Calu3 (cell line): ENCODE results near the gene NAB2. TPM values are rescaled to one million over a fixed set of nuclear protein-coding genes. Genes with fewer than 3 reads are reported as not detected.

Experiments used
- BruUV-seq: library from RNA; stranded (reverse); fragments of 400-500 nt; replicated peaks from 2 replicates; lab custom pipeline; 2021; lab: Mats Ljungman, UMichigan
- CTCF ChIA-PET: fragments of 300-600 bp; sonication (Branson Sonifier 250); formaldehyde crosslinking; loops from one replicate; lab custom pipeline; 2022; ENCODE audit warnings: antibody characterized with exemption; lab: Charles Lee
- DNase-seq: peaks from one replicate; pipeline ENCODE4 v3.0.0; 2022
- H3K27ac Mint-ChIP-seq: one replicate; pipeline ENCODE4 v1.8.0; 2022; ENCODE audit warnings: mixed read lengths; ENCODE audit not compliant: unreplicated experiment
- H3K27me3 Mint-ChIP-seq: one replicate; pipeline ENCODE4 v1.8.0; 2022; ENCODE audit warnings: mixed read lengths; ENCODE audit not compliant: unreplicated experiment
- H3K36me3 Mint-ChIP-seq: one replicate; pipeline ENCODE4 v1.8.0; 2022; ENCODE audit warnings: mild to moderate bottlenecking, moderate library complexity, mixed read lengths; ENCODE audit not compliant: insufficient read depth, unreplicated experiment
- H3K4me1 Mint-ChIP-seq: one replicate; pipeline ENCODE4 v1.8.0; 2022; ENCODE audit warnings: mild to moderate bottlenecking, low read depth, mixed read lengths; ENCODE audit not compliant: unreplicated experiment
- H3K4me3 Mint-ChIP-seq: one replicate; pipeline ENCODE4 v1.8.0; 2022; ENCODE audit warnings: mild to moderate bottlenecking, low read depth, moderate library complexity, mixed read lengths; ENCODE audit not compliant: unreplicated experiment
- H3K9me3 Mint-ChIP-seq: one replicate; pipeline ENCODE4 v1.8.0; 2022; ENCODE audit warnings: low read depth, mixed read lengths; ENCODE audit not compliant: unreplicated experiment
- CTCF ChIP-seq: fragments of 200-600 bp; IDR thresholded peaks from one replicate; pipeline ENCODE4 v1.8.0; 2022; ENCODE audit warnings: antibody characterized with exemption; ENCODE audit not compliant: unreplicated experiment
- intact Hi-C: fragments of 100-400 bp; cut with micrococcal nuclease; formaldehyde crosslinking; loops from one replicate; pipeline ENCODE4 v1.10.0; 2022; ENCODE audit not compliant: unreplicated experiment
- total RNA-seq: library from RNA; stranded (reverse); gene quantifications from 2 replicates; pipeline ENCODE4 v1.2.3, GENCODE V29; 2022

NAB2 gene
- total RNA-seq, 1 experiment from 2014 or later: 21.3 TPM

DNA sequence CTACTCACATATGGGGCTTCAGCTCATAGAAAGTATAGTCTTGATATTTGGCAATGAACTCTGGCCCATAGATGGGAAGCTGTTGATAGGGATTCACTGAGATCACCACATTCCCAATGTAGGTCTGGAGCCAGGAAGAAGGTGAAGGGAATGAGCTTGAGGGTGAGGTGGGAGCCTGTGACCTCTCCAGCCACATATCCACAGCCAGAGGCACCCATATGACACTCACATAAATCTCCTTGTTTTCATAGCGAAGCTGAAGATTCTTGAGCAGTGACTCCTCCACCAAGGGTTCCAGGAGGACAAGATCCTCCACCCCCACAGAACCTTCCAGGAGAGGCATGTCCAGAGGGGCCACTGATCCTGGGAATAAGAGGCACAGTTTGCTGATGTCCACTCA lies 40.9 kb upstream of the NAB2 start:
- peaks cover 47% of the 10 kb centered on the region for H3K27me3 Mint-ChIP-seq
- H3K27ac Mint-ChIP-seq: no peak overlapping the region
- no peaks in the 10 kb centered on the region for H3K36me3 Mint-ChIP-seq
- H3K4me3 Mint-ChIP-seq: no peak overlapping the region
- DNase-seq: no peak
- CTCF ChIA-PET: interaction anchor here (1.2 kb wide), 1 partner anchor 64 kb away, joined by 3 read pairs; no protein-coding TSS in a partner anchor
- intact Hi-C loops: no loop called here
- H3K9me3 Mint-ChIP-seq: no peaks in the 10 kb centered on the region
- TF ChIP-seq CTCF: no peak
- no TSS peak for BruUV-seq
- H3K4me1 Mint-ChIP-seq: peaks cover 16% of the 10 kb centered on the region

DNA sequence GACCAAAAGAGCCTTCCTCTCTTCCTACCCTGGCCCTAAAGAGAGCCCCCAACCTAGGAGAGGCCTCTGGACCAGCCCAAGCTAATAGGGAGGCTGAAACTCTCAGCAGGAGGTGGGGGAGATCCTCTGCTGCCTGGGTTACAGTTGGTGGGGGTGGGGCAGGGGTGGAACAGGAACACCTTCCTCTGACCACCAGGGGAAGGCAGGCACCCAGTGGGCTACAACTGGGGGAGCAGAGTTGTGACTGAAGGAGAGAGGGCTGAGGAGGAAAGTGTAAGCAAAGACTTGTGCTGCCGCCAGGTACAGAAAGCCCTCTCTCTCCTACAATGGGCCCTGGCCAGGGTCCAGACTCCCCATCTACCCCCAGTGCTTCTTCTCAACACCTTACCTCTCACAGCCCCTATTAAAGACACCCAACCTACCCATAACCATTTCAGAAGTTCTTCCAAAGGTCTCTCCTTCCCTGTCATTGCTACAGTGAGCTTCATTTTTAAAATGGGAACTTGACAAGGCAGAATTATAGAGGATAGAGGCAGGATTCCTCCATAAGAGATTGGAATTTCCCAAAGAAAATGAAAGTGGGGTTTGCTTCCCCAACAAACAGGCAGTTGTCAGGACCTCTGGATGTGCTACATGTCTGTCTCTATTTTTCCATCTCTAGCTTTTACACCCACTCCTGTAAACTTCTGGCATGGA lies 40.3 kb upstream of the NAB2 start:
- no peak for TF ChIP-seq CTCF
- Mint-ChIP-seq H3K27ac (no peak overlapping the region), H3K27me3 (peaks cover 42% of the 10 kb centered on the region), H3K9me3 (no peaks in the 10 kb centered on the region), H3K36me3 (no peaks in the 10 kb centered on the region), H3K4me1 (peaks cover 16% of the 10 kb centered on the region), H3K4me3 (no peak overlapping the region)
- CTCF ChIA-PET: interaction anchor here (0.6 to 1.2 kb wide), 2 partner anchors 63 to 188 kb away, joined by 3 read pairs; no protein-coding TSS in a partner anchor
- DNase-seq: no peak
- intact Hi-C loops: no loop called here
- BruUV-seq: no TSS peak

DNA sequence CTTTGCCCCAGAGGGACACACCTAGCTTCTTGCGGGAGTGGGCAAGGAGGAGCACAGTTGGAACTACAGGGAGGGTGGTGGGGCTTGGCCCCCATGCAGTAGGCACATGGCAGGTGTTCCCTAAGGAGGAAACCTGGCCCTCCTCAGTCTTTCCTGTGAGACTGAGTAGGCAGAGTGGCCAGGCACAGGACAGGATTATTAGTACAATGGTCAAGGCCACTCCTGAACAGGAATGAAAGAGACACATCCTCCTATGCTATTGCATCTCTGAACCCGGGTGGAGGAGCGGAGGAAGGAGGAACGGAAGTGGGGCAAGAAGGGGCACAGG lies 39.8 kb upstream of the NAB2 start:
- peaks cover 36% of the 10 kb centered on the region for H3K27me3 Mint-ChIP-seq
- intact Hi-C loops: no loop called here
- no peaks in the 10 kb centered on the region for H3K36me3 Mint-ChIP-seq
- BruUV-seq: no TSS peak
- CTCF ChIA-PET: interaction anchor here (0.6 to 0.8 kb wide), 2 partner anchors 16 to 189 kb away, joined by 3 read pairs; no protein-coding TSS in a partner anchor
- no peak overlapping the region for H3K4me3 Mint-ChIP-seq
- no peak overlapping the region for H3K27ac Mint-ChIP-seq
- no peaks in the 10 kb centered on the region for H3K9me3 Mint-ChIP-seq
- no peak for DNase-seq
- no peak for TF ChIP-seq CTCF
- H3K4me1 Mint-ChIP-seq: peaks cover 16% of the 10 kb centered on the region

GRCh38 chr12:57049890-57050289 lies 39.0 kb upstream of the NAB2 start, which contains the start of gene MYO1A:
MYO1A (minus strand) TSS chr12:57050129; CDS start chr12:57048323, 1,806 bp downstream.
- CTCF ChIA-PET: interaction anchor here (0.8 kb wide), 1 partner anchor 15 kb away, joined by 3 read pairs; no protein-coding TSS in a partner anchor
- TF ChIP-seq CTCF: no peak

More at GRCh38 chr12:57049890-57050289, 39.0 kb upstream of the NAB2 start, which contains the start of gene MYO1A:
- H3K9me3 Mint-ChIP-seq: no peaks in the 10 kb centered on the region
- no peak within 1 kb of the TSS for H3K27ac Mint-ChIP-seq
- H3K36me3 Mint-ChIP-seq: peaks cover 4% of the 10 kb centered on the region
- BruUV-seq: no TSS peak
- H3K4me1 Mint-ChIP-seq: peaks cover 16% of the 10 kb centered on the region
- H3K27me3 Mint-ChIP-seq: peaks cover 28% of the 10 kb centered on the region
- intact Hi-C loops: no loop called here
- no peak within 1 kb of the TSS for H3K4me3 Mint-ChIP-seq
- peak; percentile 19 for DNase-seq
